Measurements from ENCODE around the gene RSPH1. TPM values are rescaled to one million over a fixed set of nuclear protein-coding genes. Genes with fewer than 3 reads are reported as not detected.
A peak's percentile ranks its signal among the peaks of the same experiment; 100 is the strongest.

Gene RSPH1
- total RNA-seq, 2 donors from 2014 or later = 1.8 to 2.2 TPM

DNA sequence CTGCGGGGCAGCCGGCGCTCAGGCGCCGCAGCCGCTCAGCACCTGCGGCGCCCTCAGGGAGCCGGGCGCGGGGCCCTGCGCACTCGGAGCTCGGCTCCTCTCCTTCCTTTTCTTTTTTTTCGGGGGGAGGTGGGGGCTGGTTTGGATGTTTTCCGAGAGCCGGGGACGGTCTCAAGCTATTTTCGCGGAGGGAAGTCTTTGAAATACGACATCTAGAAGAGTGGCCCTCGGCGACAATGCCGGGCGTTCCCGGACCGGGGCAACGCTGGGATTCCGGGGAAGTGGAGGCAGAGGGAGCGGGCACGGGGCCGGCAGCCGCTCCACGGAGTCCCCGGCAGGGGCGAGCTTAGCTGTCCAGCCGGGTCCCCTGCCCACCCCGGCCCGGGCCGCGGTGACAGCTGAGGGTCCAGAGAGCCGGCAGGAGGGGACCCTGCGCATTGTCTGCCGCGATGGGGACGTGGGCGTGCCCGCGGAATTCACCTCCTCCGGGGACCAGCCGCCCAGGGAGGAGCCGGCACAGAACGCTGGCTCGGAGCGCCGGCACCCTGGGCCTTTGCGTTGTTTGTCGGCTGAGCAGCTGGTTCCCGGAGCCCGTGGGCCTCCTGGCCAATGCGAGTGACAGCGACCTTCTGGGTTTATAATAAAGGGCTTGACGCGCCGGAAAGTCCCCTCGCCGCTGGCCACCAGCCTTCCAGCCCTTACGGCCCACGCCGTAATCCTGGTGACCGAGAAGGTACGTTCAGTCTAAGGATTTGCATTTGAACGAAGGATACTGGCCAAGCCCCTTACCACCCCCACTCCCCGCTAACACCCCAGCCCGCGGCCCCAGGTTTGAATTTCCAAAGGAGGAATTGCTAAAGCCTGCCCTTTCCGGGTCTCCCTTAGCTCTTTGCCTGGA, 18.2 kb upstream of the RSPH1 start:
- peak; percentile 85 for DNase-seq
- no peaks in the 10 kb centered on the region for H3K36me3 ChIP-seq (ENCODE audit: control insufficient read depth, insufficient read depth, low read length)
- Mint-ChIP-seq H3K27me3 (ENCODE audit: insufficient read depth) (peaks cover 9% of the 10 kb centered on the region), H3K36me3 (ENCODE audit: low read depth) (peaks cover 23% of the 10 kb centered on the region), H3K9me3 (no peaks in the 10 kb centered on the region), H3K4me3 (peak overlapping the region; percentile 73), H3K27ac (peak overlapping the region; percentile 49), H3K4me1 (peaks cover 36% of the 10 kb centered on the region)
- no peak overlapping the region for H3K27ac ChIP-seq (ENCODE audit: low read depth, low read length)
- no peaks in the 10 kb centered on the region for H3K4me1 ChIP-seq (ENCODE audit: control insufficient read depth, insufficient read depth, low read length)
- H3K9me3 ChIP-seq (ENCODE audit: control insufficient read depth, low read length) = no peaks in the 10 kb centered on the region
- peak overlapping the region; percentile 15 for H3K9ac ChIP-seq (ENCODE audit: extremely low read depth, low read length, poor library complexity, severe bottlenecking)
- TF ChIP-seq, protein P1, sequence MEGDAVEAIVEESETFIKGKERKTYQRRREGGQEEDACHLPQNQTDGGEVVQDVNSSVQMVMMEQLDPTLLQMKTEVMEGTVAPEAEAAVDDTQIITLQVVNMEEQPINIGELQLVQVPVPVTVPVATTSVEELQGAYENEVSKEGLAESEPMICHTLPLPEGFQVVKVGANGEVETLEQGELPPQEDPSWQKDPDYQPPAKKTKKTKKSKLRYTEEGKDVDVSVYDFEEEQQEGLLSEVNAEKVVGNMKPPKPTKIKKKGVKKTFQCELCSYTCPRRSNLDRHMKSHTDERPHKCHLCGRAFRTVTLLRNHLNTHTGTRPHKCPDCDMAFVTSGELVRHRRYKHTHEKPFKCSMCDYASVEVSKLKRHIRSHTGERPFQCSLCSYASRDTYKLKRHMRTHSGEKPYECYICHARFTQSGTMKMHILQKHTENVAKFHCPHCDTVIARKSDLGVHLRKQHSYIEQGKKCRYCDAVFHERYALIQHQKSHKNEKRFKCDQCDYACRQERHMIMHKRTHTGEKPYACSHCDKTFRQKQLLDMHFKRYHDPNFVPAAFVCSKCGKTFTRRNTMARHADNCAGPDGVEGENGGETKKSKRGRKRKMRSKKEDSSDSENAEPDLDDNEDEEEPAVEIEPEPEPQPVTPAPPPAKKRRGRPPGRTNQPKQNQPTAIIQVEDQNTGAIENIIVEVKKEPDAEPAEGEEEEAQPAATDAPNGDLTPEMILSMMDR (conservative IDR thresholded peaks at IDR 0.05) = no peak
- peaks cover 14% of the 10 kb centered on the region for H3K27me3 ChIP-seq (ENCODE audit: control insufficient read depth, insufficient read depth, low read length, poor library complexity, severe bottlenecking)
- H3K4me3 ChIP-seq (ENCODE audit: low read length) = peak overlapping the region; percentile 89
- 0 to 1% methylated on average over 29 to 77 of the region's 77 CpGs for WGBS, 2 experiments (ENCODE audit: insufficient coverage in 1 of 2, insufficient read length in 1 of 2)

GRCh38 chr21:42513151-42513984, 17.3 kb upstream of the RSPH1 start, which contains the start of gene SLC37A1:
TSS of gene SLC37A1 (plus strand) at chr21:42513852. CDS start at chr21:42518455, 4,603 bp downstream.
- H3K4me3 ChIP-seq (ENCODE audit: low read length) = peak within 1 kb of the TSS; percentile 89
- peaks cover 14% of the 10 kb centered on the region for H3K27me3 ChIP-seq (ENCODE audit: control insufficient read depth, insufficient read depth, low read length, poor library complexity, severe bottlenecking)
- no peaks in the 10 kb centered on the region for H3K9me3 ChIP-seq (ENCODE audit: control insufficient read depth, low read length)
- Mint-ChIP-seq H3K27ac (peak within 1 kb of the TSS; percentile 49), H3K4me1 (peaks cover 37% of the 10 kb centered on the region), H3K9me3 (no peaks in the 10 kb centered on the region), H3K4me3 (peak within 1 kb of the TSS; percentile 73), H3K27me3 (ENCODE audit: insufficient read depth) (peaks cover 9% of the 10 kb centered on the region), H3K36me3 (ENCODE audit: low read depth) (peaks cover 14% of the 10 kb centered on the region)
- 15 to 52% methylated on average over 17 to 88 of the region's 88 CpGs for WGBS, 2 experiments (ENCODE audit: insufficient coverage in 1 of 2, insufficient read length in 1 of 2)
- H3K9ac ChIP-seq (ENCODE audit: extremely low read depth, low read length, poor library complexity, severe bottlenecking) = peak within 1 kb of the TSS; percentile 15
- TF ChIP-seq, protein P1 (conservative IDR thresholded peaks at IDR 0.05) = no peak
- H3K4me1 ChIP-seq (ENCODE audit: control insufficient read depth, insufficient read depth, low read length) = no peaks in the 10 kb centered on the region
- no peak within 1 kb of the TSS for H3K27ac ChIP-seq (ENCODE audit: low read depth, low read length)
- peak; percentile 81 for DNase-seq
- no peaks in the 10 kb centered on the region for H3K36me3 ChIP-seq (ENCODE audit: control insufficient read depth, insufficient read depth, low read length)

DNA sequence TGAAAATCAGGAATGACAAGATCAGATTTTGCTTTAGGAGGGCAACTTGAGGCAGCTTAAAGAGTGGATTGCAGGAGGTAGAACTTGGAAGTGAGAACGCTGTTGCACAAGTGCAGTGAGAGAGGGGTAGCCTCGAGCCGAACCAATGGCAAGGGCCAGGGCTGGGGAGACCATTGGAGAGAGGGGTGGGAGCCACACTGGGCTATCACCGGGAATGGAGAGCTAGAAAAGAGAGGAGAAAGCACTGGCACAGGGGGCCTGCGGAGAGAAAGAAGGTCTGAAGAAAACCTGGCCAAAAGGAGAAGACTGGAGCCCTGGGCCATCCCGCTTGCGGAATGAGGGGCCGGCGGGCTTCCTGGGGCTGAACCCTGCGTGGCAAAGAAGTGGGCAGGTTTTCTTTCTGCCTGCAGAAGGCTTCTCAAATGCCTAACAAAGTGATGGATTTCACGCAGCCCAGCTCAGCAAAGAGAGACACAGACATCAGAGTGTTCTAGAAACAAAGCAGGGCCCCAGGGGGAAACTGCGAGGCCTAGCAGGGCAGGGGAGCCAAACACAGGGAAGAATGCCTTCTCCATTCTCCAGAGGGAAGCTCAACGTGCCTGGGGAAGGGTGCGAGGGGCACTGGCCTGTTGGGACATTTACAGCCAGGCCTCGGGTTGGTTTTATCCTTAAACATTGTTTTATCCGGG, 16.5 kb upstream of the RSPH1 start:
- Histone ChIP-seq H3K4me1 (ENCODE audit: control insufficient read depth, insufficient read depth, low read length) (no peaks in the 10 kb centered on the region), H3K36me3 (ENCODE audit: control insufficient read depth, insufficient read depth, low read length) (no peaks in the 10 kb centered on the region), H3K9ac (ENCODE audit: extremely low read depth, low read length, poor library complexity, severe bottlenecking) (no peak overlapping the region), H3K27ac (ENCODE audit: low read depth, low read length) (no peak overlapping the region), H3K27me3 (ENCODE audit: control insufficient read depth, insufficient read depth, low read length, poor library complexity, severe bottlenecking) (peaks cover 14% of the 10 kb centered on the region), H3K4me3 (ENCODE audit: low read length) (no peak overlapping the region), H3K9me3 (ENCODE audit: control insufficient read depth, low read length) (no peaks in the 10 kb centered on the region)
- TF ChIP-seq, protein P1 (conservative IDR thresholded peaks at IDR 0.05) = no peak
- Mint-ChIP-seq H3K36me3 (ENCODE audit: low read depth) (peaks cover 8% of the 10 kb centered on the region), H3K9me3 (no peaks in the 10 kb centered on the region), H3K27ac (no peak overlapping the region), H3K27me3 (ENCODE audit: insufficient read depth) (peaks cover 9% of the 10 kb centered on the region), H3K4me1 (peaks cover 35% of the 10 kb centered on the region), H3K4me3 (peak overlapping the region; percentile 56)
- 68 to 83% methylated on average over 13 to 16 of the region's 16 CpGs for WGBS, 2 experiments (ENCODE audit: insufficient coverage in 1 of 2, insufficient read length in 1 of 2)
- no peak for DNase-seq

Data from endodermal cell (in vitro differentiated cells).